Measurements from ENCODE around the gene ANK3.

DNA sequence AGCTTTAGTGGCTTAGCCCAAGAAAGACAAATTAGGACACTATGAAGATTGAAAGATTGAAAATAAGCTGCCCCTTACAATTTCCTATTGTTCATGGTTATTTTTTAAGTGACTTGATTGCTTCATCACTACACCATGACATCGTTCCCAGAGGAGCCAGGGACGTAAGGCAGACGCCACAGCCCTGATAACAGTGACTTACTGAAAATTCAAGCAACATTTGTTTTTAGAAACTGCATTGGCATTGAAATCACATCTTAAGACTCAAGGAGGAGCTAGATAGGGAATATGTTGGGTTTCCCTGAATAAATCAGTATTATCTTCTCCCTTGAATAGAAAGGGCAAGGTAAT lies 38.7 kb upstream of the ANK3 start:
- TF ChIP-seq, protein P1, sequence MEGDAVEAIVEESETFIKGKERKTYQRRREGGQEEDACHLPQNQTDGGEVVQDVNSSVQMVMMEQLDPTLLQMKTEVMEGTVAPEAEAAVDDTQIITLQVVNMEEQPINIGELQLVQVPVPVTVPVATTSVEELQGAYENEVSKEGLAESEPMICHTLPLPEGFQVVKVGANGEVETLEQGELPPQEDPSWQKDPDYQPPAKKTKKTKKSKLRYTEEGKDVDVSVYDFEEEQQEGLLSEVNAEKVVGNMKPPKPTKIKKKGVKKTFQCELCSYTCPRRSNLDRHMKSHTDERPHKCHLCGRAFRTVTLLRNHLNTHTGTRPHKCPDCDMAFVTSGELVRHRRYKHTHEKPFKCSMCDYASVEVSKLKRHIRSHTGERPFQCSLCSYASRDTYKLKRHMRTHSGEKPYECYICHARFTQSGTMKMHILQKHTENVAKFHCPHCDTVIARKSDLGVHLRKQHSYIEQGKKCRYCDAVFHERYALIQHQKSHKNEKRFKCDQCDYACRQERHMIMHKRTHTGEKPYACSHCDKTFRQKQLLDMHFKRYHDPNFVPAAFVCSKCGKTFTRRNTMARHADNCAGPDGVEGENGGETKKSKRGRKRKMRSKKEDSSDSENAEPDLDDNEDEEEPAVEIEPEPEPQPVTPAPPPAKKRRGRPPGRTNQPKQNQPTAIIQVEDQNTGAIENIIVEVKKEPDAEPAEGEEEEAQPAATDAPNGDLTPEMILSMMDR (IDR thresholded peaks at IDR 0.05): no peak
- TF ChIP-seq POLR2A (IDR thresholded peaks at IDR 0.05): no peak
